Esophagus squamous epithelium (tissue), 5 donors: ENCODE measurements around the gene MAMDC2. TPM values are rescaled to one million over a fixed set of nuclear protein-coding genes. Genes with fewer than 3 reads are reported as not detected.

Source experiments
- DNase-seq: peaks from one replicate; lab custom pipeline; 2025; lab: John Stamatoyannopoulos, UW
- H3K27ac ChIP-seq, 4 donors: fragments of 200-600 bp; sonication (generic); one replicate each; pipeline ENCODE4 v1.5.1; 2016 to 2019; ENCODE audit warnings: mild to moderate bottlenecking in 1 of 4
- H3K27me3 ChIP-seq, 4 donors: fragments of 200-600 bp; sonication (generic); 1 replicate in 3 of 4; 2 replicates in 1 of 4; pipeline versions ENCODE4 v1.5.1 to v1.6.0; 2017 to 2021; ENCODE audit warnings: antibody characterized with exemption in 1 of 4
- H3K36me3 ChIP-seq, 3 donors: fragments of 200-600 bp; sonication (generic); one replicate each; pipeline ENCODE4 v1.5.1; 2016 to 2019
- H3K4me1 ChIP-seq, 3 donors: fragments of 200-600 bp; sonication (generic); one replicate each; pipeline ENCODE4 v1.5.1; 2017 to 2019
- H3K4me3 ChIP-seq, 4 donors: fragments of 200-600 bp; sonication (generic); 1 replicate in 3 of 4; 2 replicates in 1 of 4; pipeline ENCODE4 v1.5.1; 2016 to 2019; ENCODE audit warnings: mild to moderate bottlenecking in 2 of 4, moderate library complexity in 1 of 4
- H3K9me3 ChIP-seq, 3 donors: fragments of 200-600 bp; sonication (generic); one replicate each; pipeline ENCODE4 v1.5.1; 2016 to 2019
- POLR2A ChIP-seq, 4 donors: fragments of 450-650 bp; IDR thresholded peaks; one replicate each; pipeline ENCODE4 v1.6.1; 2017; ENCODE audit warnings: antibody characterized with exemption in 4 of 4, mild to moderate bottlenecking in 4 of 4, moderate library complexity in 3 of 4
- WGBS, 2 donors: methylation state at CpG; one replicate each; pipeline ENCODE4 v1.1.5; 2018; 5-methylcytosine and 5-hydroxymethylcytosine counted together
- intact Hi-C: fragments of 100-400 bp; cut with DNase I; formaldehyde crosslinking; loops from one replicate; pipeline ENCODE4 v1.15.0; 2022
- total RNA-seq, 4 donors: library from RNA; depleted of rRNA; stranded (reverse); fragments of >200 nt; gene quantifications; one replicate each; pipeline ENCODE4 v1.1.0, GENCODE V29; 2016
- TF ChIP-seq, protein P1 (sequence below), 6 experiments: fragments of 450-650 bp in 4 of 6; fragments of 200-600 bp in 2 of 6; sonication (generic) in 2 of 6; IDR thresholded peaks; one replicate each; pipeline ENCODE4 v1.5.1; 2016 to 2019; ENCODE audit warnings: antibody characterized with exemption in 6 of 6, mild to moderate bottlenecking in 4 of 6, moderate library complexity in 4 of 6
- donor health status: DM: yes; HTN: yes; CAD: no.

Gene MAMDC2
- total RNA-seq, 4 donors from 2014 or later: 1.9 to 58.4 (median 11.3) TPM

DNA sequence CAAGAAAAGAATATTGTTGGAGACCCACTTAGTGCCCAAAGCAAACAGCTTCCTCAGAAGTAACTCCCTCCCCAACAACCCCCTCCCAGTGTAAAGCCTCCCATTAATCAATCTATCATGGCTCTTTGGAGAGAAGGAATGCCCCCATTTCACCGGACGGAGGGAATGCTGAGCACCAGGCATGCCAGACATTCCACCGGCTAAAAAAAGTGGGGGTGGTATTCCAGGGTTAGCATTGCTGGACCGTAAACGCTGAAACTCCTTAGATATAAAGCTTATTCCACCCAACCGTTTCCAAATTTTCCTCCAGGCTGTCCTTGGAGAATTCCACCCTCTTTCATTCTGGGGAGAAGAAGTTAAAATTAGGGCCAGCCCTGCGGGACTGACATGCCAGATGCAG lies 363 bp upstream of the MAMDC2 start:
- peaks cover 9 to 74% (median 18%) of the 10 kb centered on the region in 3 donors for H3K4me1 ChIP-seq

DNA sequence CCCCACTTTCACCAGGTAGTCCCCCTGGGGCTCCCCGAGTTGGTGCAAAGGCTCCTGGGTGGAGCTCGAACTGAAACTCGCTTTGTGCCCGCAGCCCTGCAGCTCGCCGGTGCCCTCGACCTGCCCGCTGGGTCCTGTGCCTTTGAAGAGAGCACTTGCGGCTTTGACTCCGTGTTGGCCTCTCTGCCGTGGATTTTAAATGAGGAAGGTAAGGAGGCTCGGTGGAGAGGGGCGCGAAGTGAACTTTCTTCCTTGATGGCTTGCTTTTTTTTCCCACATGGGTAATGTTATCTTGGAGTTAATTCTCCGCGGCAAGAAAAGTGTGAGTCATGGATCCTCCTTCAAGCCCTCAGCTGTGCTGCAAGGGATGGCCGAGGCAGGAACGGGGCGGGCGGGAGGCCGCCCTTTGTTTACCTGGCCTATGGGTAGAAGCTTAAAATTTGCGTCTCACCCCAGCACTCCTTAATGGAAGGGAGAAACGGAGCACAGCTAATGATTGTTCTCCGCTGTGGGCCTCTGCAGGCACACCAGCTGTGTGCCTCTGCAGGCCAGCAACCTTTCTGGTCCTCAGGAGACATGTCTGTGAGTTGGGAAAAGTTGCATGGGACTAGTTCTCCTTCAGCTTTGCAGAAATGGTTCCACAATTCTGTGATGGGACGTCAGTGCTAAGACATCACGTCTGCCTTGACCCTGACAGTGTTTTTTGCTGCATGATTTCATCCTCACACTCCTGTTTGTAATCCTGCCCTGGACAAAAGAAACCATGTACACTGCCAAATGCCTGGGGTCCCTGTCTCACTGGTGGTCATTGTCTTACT lies 1.1 kb downstream of the MAMDC2 start:
- Histone ChIP-seq H3K36me3 (no peaks in the 10 kb centered on the region), H3K9me3 (no peaks in the 10 kb centered on the region), H3K27ac (peak overlapping the region; percentile 75 to 90 (median 90)), H3K4me1 (peaks cover 14 to 88% (median 31%) of the 10 kb centered on the region in 3 donors), H3K27me3 (peaks cover 0 to 23% (median 0%) of the 10 kb centered on the region in 4 donors), H3K4me3 (peak overlapping the region; percentile 38 to 79 (median 61))
- no peak for DNase-seq
- 13 to 41% methylated on average over 4 to 10 of the region's 26 CpGs for WGBS, 2 donors
- intact Hi-C loops: no loop called here
- TF ChIP-seq POLR2A (IDR thresholded peaks at IDR 0.05): no peak
- TF ChIP-seq, protein P1, sequence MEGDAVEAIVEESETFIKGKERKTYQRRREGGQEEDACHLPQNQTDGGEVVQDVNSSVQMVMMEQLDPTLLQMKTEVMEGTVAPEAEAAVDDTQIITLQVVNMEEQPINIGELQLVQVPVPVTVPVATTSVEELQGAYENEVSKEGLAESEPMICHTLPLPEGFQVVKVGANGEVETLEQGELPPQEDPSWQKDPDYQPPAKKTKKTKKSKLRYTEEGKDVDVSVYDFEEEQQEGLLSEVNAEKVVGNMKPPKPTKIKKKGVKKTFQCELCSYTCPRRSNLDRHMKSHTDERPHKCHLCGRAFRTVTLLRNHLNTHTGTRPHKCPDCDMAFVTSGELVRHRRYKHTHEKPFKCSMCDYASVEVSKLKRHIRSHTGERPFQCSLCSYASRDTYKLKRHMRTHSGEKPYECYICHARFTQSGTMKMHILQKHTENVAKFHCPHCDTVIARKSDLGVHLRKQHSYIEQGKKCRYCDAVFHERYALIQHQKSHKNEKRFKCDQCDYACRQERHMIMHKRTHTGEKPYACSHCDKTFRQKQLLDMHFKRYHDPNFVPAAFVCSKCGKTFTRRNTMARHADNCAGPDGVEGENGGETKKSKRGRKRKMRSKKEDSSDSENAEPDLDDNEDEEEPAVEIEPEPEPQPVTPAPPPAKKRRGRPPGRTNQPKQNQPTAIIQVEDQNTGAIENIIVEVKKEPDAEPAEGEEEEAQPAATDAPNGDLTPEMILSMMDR (IDR thresholded peaks at IDR 0.05): no peak

More for the DNA sequence above, 363 bp upstream of the MAMDC2 start:
- 22 to 38% methylated on average over 5 to 7 of the region's 7 CpGs for WGBS, 2 donors
- H3K4me3 ChIP-seq: peak overlapping the region; percentile 38 to 79 (median 61)
- no peaks in the 10 kb centered on the region for H3K36me3 ChIP-seq
- DNase-seq: no peak
- peaks cover 0 to 23% (median 0%) of the 10 kb centered on the region in 4 donors for H3K27me3 ChIP-seq
- intact Hi-C loops: no loop called here
- TF ChIP-seq, protein P1 (IDR thresholded peaks at IDR 0.05): no peak
- no peak for TF ChIP-seq POLR2A (IDR thresholded peaks at IDR 0.05)
- peak overlapping the region; percentile 75 to 90 (median 90) for H3K27ac ChIP-seq
- no peaks in the 10 kb centered on the region for H3K9me3 ChIP-seq

DNA sequence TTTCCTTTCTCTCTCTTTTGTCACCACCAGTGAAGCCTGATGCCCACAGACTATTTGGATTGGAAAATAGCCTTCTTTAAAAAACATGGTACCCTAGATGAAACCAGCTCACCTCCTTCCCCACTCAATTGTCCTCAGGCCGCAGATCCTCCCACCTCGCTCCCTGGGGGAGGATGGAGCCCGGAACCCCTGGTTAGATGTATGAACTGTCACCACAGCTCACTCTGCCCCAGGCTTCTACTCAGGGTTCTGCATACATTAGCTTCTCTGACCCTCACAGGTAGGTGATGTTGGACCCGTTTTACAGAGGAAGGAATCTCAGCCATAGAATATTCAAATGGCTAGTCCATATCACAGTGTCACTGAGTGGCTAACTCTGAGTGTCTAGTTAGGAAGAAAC lies 1.8 kb downstream of the MAMDC2 start:
- DNase-seq: no peak
- intact Hi-C loops: no loop called here
- Histone ChIP-seq H3K27me3 (peaks cover 0 to 23% (median 0%) of the 10 kb centered on the region in 4 donors), H3K4me1 (peaks cover 14 to 91% (median 32%) of the 10 kb centered on the region in 3 donors), H3K9me3 (no peaks in the 10 kb centered on the region), H3K36me3 (no peaks in the 10 kb centered on the region), H3K27ac (peak overlapping the region; percentile 75 to 90 (median 88)), H3K4me3 (peak overlapping the region; percentile 38 to 79 (median 61))
- TF ChIP-seq POLR2A (IDR thresholded peaks at IDR 0.05): no peak
- TF ChIP-seq, protein P1 (IDR thresholded peaks at IDR 0.05): no peak
- 78 to 93% methylated on average over 3 to 4 of the region's 4 CpGs for whole genome bisulfite sequencing, 2 donors

DNA sequence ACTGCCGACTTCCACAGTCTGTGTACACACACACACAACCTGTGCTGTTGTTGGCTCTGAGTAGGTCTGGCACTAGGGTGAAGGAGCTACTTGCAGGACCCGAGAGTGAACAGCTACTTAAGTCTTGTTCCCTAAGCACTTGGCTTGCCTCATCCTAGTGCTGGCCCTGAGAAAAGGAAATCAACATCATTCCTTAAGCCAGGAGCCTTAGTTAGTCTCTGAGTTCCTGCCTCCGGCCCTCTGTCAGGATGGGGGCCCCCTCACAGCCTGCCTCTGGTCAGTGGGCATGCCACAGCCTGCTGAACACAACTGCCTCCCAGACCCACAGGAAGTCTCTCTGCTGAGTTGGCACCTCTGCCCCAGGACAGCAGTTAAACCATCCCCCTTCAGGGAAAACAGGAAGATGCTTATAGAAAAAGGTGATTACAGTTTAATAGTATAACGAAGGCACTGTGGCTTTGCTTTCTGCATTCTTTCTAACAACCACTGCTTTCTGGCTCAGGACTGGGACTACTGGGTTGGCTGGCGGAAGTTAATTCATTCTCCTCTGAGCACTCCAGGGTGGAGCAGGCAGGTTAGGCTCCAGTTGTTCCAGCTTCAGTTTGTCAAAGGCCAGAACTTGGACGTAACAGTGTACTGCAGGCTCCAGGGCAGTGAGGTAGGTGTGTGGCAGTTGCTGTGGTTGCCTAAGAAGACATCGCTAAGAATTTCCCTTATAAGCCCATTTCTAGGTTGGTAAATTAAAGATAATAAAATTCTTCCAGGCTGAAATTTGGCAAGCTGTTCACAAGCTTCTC lies 2.8 kb downstream of the MAMDC2 start:
- Histone ChIP-seq H3K27me3 (peaks cover 0 to 23% (median 0%) of the 10 kb centered on the region in 4 donors), H3K9me3 (no peaks in the 10 kb centered on the region), H3K4me3 (peak overlapping the region in 3 of 4 donors; percentile 60 to 79 (median 62)), H3K27ac (peak overlapping the region; percentile 75 to 90 (median 88)), H3K36me3 (no peaks in the 10 kb centered on the region), H3K4me1 (peaks cover 14 to 95% (median 39%) of the 10 kb centered on the region in 3 donors)
- 22 to 35% methylated on average over 5 to 7 of the region's 7 CpGs for WGBS, 2 donors
- DNase-seq: no peak
- intact Hi-C loops: no loop called here
- TF ChIP-seq, protein P1 (IDR thresholded peaks at IDR 0.05): no peak
- peak in 1 of 4 donors; percentile 27 for TF ChIP-seq POLR2A (IDR thresholded peaks at IDR 0.05)
